Prostate gland (tissue), 2 donors: Measurements from ENCODE around the gene TMED7. TPM values are rescaled to one million over a fixed set of nuclear protein-coding genes. Genes with fewer than 3 reads are reported as not detected.
A peak's percentile ranks its signal among the peaks of the same experiment; 100 is the strongest.

ENCODE experiments used
- DNase-seq: peaks from one replicate; pipeline ENCODE4 v3.0.0-alpha.2; 2019; ENCODE audit warnings: low spot score
- H3K27ac ChIP-seq, 2 donors: fragments of 200-600 bp; sonication (generic); 2 replicates each; pipeline ENCODE4 v1.5.1; 2017 to 2019
- H3K27me3 ChIP-seq: fragments of 200-600 bp; sonication (generic); replicated peaks from 2 replicates; pipeline ENCODE4 v1.5.1; 2019; ENCODE audit not compliant: insufficient read depth
- H3K36me3 ChIP-seq, 2 donors: fragments of 200-600 bp; sonication (generic); 1 replicate in 1 of 2; 2 replicates in 1 of 2; pipeline versions ENCODE4 v1.5.1 to v1.8.1; 2017 to 2019
- H3K4me1 ChIP-seq: fragments of 200-600 bp; sonication (generic); replicated peaks from 2 replicates; pipeline ENCODE4 v1.5.1; 2019
- H3K4me3 ChIP-seq, 2 donors: fragments of 200-600 bp; sonication (generic); 2 replicates each; pipeline ENCODE4 v1.5.1; 2017 to 2019
- H3K9me3 ChIP-seq: fragments of 200-600 bp; sonication (generic); 2 replicates; pipeline ENCODE4 v1.5.1; 2017
- POLR2A ChIP-seq: fragments of 450-650 bp; IDR thresholded peaks from one replicate; pipeline ENCODE4 v1.6.1; 2016; ENCODE audit warnings: antibody characterized with exemption, mild to moderate bottlenecking
- POLR2AphosphoS5 ChIP-seq: sonication (generic); formaldehyde crosslinking; IDR thresholded peaks from one replicate; pipeline ENCODE4 v1.6.1; 2017; ENCODE audit warnings: antibody characterized with exemption
- WGBS: methylation state at CpG from one replicate; pipeline ENCODE4 v1.1.5; 2018; 5-methylcytosine and 5-hydroxymethylcytosine counted together
- intact Hi-C: fragments of 100-400 bp; cut with DNase I; formaldehyde crosslinking; loops from one replicate; pipeline ENCODE4 v1.14.2; 2022
- total RNA-seq, 2 donors: library from RNA; depleted of rRNA; stranded (reverse); fragments of >200 nt; gene quantifications; one replicate each; pipeline ENCODE4 v1.1.0, GENCODE V29; 2016
- TF ChIP-seq, protein P1 (sequence below), 4 experiments: fragments of 200-600 bp in 2 of 4; fragments of 450-650 bp in 2 of 4; sonication (generic) in 2 of 4; IDR thresholded peaks; 1 replicate in 3 of 4; 2 replicates in 1 of 4; pipeline ENCODE4 v1.5.1; 2016 to 2019; ENCODE audit warnings: antibody characterized with exemption in 4 of 4, mild to moderate bottlenecking in 2 of 4, moderate library complexity in 2 of 4

The TMED7 gene
- total RNA-seq, 2 donors from 2014 or later, result 109 to 155 TPM

GRCh38 chr5:115599924-115600323, 25.9 kb downstream of the TMED7 start:
- no peak overlapping the region for H3K27ac ChIP-seq
- 86% methylated on average over 2 of the region's 2 CpGs for WGBS
- intact Hi-C loops, result no loop called here
- no peaks in the 10 kb centered on the region for H3K36me3 ChIP-seq
- H3K4me1 ChIP-seq, result no peaks in the 10 kb centered on the region
- no peaks in the 10 kb centered on the region for H3K9me3 ChIP-seq
- H3K27me3 ChIP-seq, result no peaks in the 10 kb centered on the region
- TF ChIP-seq, protein P1, sequence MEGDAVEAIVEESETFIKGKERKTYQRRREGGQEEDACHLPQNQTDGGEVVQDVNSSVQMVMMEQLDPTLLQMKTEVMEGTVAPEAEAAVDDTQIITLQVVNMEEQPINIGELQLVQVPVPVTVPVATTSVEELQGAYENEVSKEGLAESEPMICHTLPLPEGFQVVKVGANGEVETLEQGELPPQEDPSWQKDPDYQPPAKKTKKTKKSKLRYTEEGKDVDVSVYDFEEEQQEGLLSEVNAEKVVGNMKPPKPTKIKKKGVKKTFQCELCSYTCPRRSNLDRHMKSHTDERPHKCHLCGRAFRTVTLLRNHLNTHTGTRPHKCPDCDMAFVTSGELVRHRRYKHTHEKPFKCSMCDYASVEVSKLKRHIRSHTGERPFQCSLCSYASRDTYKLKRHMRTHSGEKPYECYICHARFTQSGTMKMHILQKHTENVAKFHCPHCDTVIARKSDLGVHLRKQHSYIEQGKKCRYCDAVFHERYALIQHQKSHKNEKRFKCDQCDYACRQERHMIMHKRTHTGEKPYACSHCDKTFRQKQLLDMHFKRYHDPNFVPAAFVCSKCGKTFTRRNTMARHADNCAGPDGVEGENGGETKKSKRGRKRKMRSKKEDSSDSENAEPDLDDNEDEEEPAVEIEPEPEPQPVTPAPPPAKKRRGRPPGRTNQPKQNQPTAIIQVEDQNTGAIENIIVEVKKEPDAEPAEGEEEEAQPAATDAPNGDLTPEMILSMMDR (IDR thresholded peaks at IDR 0.05), result no peak
- TF ChIP-seq POLR2A (no peak), POLR2AphosphoS5 (no peak)
- DNase-seq, result no peak
- no peak overlapping the region for H3K4me3 ChIP-seq

GRCh38 chr5:115599502-115599901, 26.3 kb downstream of the TMED7 start:
- Histone ChIP-seq H3K27me3 (no peaks in the 10 kb centered on the region), H3K36me3 (no peaks in the 10 kb centered on the region), H3K4me1 (no peaks in the 10 kb centered on the region), H3K27ac (no peak overlapping the region), H3K9me3 (no peaks in the 10 kb centered on the region), H3K4me3 (no peak overlapping the region)
- TF ChIP-seq POLR2A (no peak), POLR2AphosphoS5 (no peak)
- TF ChIP-seq, protein P1 (IDR thresholded peaks at IDR 0.05), result no peak
- intact Hi-C loops, result no loop called here
- no peak for DNase-seq
- 76% methylated on average over 1 of the region's 1 CpG for WGBS

- Histone ChIP-seq H3K36me3 (no peaks in the 10 kb centered on the region), H3K27me3 (no peaks in the 10 kb centered on the region), H3K4me1 (no peaks in the 10 kb centered on the region), H3K9me3 (no peaks in the 10 kb centered on the region), H3K4me3 (no peak overlapping the region), H3K27ac (no peak overlapping the region)
- WGBS, result 68% methylated on average over 2 of the region's 2 CpGs
- DNase-seq, result no peak
- no peak for TF ChIP-seq POLR2A
- TF ChIP-seq POLR2AphosphoS5, result no peak
- TF ChIP-seq, protein P1 (IDR thresholded peaks at IDR 0.05), result no peak
- intact Hi-C loops, result no loop called here
Measured at GRCh38 chr5:115594128-115595047, 31.4 kb downstream of the TMED7 start.

DNA sequence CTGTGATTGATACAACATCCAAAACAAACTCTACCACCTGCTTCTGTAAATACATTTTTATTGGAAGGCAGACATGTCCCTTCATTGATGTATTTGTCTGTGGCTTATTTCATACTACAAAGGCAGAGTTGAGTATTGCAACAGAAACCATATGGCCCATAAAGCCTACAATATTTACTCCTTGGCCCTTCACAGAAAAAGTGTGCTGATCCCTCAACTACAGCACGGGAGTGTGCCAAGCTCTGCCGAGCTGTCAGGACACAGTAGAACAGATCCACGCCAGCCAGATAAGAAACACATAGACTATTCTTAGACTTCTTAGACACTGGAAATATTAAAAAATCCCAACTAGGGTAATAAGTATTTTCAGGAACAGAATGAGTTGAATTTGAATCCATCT, 36.8 kb downstream of the TMED7 start:
- Histone ChIP-seq H3K27ac (no peak overlapping the region), H3K9me3 (no peaks in the 10 kb centered on the region), H3K4me3 (no peak overlapping the region), H3K36me3 (no peaks in the 10 kb centered on the region), H3K27me3 (no peaks in the 10 kb centered on the region), H3K4me1 (no peaks in the 10 kb centered on the region)
- WGBS, result 25% methylated on average over 3 of the region's 3 CpGs
- DNase-seq, result peak; percentile 19
- intact Hi-C loops, result loop anchor here (5.0 kb wide), 2 partner anchors 212 to 277 kb away; no protein-coding TSS in a partner anchor
- TF ChIP-seq POLR2A, result no peak
- no peak for TF ChIP-seq POLR2AphosphoS5
- TF ChIP-seq, protein P1 (IDR thresholded peaks at IDR 0.05), result no peak
